Amniotic epithelial cell (primary cell): ENCODE results near the gene COPS4.
A peak's percentile ranks its signal among the peaks of the same experiment; 100 is the strongest.
"Not testable (repeated sequence)": the region's sequence is repeated elsewhere in the genome, so short reads cannot be mapped to it uniquely, and the experiment has no call there.

ENCODE experiments used
- DNase-seq: peaks from one replicate; pipeline ENCODE4 v3.0.0-alpha.2; 2010; ENCODE audit warnings: low read depth

Gene COPS4

DNA sequence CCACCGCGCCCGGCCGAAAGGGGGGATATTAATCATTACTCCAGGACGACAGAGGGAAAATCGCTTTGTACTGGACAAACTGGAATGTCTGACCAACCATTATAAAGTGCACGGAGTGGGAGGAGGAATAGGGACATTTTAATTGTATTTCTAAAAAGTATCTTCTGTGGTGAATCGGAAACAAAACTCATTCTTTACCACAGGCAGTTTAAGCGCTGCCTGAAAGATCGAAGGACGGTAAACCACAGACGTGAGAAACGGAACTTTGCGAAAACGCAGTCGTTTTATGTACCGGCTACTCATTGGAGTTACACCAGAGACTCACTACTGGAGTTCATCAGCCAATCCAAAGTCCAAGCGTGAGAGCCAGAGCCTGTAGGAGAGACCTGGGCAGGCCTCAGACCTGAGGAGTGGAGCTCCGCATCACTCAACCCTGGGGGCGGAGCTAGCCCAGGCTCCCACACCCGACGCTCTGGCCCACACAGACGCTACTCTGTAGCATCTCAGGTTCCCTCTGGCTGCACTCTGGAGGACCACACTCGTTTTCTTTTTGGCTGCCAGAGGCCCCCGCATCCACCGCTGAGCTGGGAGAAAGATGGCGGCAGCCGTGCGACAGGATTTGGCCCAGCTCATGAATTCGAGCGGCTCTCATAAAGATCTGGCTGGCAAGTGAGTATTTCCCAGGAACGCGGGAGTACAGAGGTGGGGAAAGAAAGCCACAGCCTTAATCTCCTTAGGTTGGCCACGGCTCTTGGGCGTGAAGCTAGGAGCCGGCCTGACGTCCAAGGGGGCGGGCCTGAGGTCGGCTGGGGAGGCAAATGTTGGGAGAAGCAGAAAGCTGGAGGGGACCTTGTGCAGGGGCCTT is at the start of gene COPS4:
TSS of gene COPS4 (plus strand) at position 554 of the 865 bp plus-strand sequence. CDS start at position 596, 42 bp downstream.
- DNase-seq, result peak; percentile 100

DNA sequence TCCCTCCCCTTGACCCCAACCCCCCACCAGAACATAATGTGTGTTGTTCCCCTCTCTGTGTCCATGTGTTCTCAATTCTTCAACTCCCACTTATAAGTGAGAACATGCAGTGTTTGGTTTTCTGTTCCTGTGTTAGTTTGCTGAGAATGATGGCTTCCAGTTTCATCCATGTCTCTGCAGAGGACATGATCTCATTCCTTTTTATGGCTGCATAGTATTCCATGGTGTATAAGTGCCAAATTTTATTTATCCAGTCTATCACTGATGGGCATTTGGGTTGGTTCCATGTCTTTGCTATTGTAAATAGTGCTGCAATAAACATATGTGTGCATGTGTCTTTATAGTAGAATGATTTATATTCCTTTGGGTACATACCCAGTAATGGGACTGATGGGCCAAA is 47.5 kb upstream of the COPS4 start:
- not testable (repeated sequence) for DNase-seq

DNA sequence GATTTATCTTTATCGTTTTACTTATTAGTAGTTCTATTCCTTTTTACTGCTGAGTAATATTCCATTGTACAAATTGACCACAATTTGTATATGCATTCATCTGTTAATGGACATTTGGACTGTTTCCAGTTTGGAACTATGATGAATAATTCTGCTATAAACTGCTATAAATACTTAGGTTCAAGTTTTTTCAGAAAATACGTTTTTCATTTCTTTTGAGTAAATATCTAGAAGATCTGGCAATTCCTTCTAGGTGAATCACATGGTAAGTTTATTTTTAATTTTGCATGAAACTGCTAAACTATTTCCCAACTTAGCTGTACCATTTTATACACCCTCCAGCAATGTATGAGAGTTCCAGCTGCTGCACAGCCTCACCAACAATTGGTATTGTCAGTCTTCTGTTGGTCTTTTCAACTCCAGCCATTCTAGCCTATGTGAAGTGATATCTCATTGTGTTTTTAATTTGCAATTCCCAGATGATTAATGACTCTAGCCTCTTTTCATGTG is 46.6 kb upstream of the COPS4 start:
- DNase-seq, result peak; percentile 58

DNA sequence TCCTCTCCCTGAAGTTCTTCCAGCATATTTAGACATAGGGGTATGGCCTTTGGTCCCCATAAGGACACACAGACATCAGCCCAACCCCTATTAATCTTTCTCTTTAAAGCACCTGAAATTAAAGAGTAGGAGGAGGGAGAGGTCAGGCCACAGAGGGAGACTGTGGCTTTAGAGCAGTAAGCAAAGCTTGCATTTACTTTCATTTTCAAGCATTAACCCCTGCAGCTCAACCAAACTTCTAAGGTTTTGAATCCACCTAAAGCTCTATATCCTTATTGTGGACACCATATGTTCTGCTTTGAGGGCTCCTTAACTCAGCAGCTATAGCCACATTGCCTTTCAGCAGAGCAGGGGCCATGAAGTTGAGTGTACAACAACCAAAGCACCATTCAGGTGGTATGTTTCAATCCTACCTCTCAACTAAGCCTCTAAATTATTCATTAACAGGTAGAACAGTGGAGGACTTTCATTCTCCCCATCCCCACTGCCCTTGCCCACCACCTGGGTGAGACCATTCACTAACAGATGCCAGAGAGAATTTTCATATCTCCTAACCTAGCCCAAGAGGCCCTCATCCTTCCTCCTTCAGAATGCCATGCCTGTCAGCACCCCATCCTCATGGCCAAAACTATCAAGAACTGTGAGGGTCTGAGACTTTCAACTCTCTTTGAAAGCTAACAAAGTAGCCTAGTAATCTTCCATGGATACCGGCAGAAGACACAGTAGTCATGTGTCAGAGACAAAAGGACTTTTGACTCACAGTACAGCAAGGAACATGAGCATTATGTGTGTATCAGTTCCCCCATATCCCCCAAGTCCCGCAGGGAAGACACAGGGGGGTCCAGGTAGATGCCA is 45.2 kb upstream of the COPS4 start:
- no peak for DNase-seq

DNA sequence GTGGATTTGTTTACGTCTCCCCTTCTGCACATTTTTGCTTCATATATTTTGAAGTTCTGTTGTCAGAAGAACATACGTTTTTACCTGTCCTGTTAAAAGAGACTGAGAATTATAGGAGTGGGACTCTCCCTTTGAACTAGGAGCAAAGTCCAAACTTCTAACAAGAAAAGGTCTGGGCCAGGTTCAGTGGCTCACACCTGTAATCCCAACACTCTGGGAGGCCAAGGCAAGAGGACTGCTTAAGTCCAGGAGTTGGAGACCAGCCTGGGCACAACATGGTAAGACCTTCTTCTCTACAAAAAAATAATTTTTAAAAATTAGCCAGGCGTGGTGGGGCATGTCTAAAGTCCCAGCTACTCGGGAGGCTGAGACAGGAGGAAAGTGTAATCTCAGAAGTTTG is 40.1 kb upstream of the COPS4 start:
- no peak for DNase-seq

DNA sequence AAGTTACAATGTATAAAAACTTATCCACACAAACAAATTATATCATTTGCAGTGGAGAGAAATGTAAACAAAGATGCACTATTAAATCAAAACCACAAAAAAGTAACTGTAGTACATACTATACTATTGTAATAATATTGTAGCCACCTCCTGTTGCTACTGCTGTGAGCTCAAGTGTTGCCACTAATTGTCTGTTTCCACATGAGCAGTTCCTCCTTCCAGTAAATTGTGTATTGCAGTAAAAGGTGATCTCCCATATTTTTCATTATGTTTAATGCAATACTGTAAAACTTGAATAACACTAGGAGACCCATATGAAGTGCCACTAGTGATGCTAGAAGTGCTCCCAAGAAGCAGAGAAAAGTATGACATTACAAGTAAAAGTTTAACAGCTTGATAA is 36.1 kb upstream of the COPS4 start:
- no peak for DNase-seq

DNA sequence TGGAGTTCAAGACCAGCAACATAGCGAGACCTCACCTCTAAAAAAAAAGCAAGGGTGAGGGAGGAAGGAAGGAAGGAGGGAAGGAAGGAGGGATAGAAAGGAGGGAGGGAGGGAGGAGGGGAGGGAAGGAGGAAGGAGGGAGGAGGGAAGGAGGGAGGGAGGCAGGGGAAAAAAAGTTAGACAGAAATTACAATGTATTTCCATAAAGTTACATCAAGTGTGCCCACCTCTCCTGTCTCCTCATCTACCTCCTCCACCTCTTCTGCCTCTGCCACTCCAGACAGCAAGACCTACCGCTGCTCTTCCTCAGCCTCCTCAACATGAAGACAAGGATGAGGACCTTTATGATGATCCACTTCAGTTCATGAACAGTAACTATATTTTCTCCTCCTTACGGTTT is 32.7 kb upstream of the COPS4 start:
- DNase-seq, result no peak

DNA sequence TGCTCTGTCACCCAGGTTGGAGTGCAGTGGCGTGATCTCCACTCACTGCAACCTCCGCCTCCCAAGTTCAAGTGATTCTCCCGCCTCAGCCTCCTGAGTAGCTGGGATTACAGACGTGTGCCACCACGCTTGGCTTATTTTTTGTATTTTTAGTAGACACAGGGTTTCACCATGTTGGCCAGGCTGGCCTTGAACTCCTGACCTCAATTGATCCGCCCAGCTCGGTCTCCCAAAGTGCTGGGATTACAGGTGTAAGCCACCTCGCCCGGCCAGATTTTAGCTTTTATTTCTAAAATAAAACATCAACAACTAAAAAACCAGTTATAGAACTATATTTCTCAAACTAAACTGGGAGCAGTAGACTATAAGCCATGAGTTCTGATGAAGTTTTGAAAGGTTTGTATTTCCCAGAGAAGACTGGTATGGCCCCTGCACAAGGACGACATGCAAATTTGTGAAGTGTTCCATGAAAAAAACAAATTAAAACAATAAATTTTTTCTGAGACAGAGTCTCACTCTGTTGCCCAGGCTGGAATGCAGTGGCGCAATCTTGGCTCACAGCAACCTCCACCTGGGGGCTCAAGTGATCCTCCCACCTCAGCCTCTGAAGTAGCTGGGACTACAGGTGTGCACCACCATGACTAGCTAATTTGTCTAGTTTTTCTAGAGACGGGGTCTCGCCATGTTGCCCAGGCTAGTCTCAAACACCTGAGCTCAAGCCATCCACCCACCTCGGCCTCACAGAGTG is 31.8 kb upstream of the COPS4 start:
- DNase-seq, result not testable (repeated sequence)

DNA sequence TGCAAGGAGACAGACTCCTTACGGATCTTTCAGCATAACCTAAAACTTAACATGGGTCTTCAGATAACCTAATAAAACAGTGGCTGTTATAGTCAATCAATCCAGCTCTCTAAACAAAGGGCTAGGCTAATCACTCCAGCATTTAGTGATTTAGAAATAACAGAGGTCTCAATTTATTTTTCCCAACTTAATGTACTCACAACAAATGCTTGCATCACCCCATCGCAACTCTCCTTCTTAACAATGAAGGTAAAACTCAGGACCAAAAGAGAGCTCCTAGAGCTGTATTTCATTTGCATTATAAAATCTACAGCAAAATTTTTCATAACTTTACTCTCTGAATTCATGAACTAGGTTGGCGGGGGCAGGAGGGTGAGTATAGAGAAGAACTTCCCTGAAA is 25.5 kb upstream of the COPS4 start:
- DNase-seq, result peak; percentile 48

DNA sequence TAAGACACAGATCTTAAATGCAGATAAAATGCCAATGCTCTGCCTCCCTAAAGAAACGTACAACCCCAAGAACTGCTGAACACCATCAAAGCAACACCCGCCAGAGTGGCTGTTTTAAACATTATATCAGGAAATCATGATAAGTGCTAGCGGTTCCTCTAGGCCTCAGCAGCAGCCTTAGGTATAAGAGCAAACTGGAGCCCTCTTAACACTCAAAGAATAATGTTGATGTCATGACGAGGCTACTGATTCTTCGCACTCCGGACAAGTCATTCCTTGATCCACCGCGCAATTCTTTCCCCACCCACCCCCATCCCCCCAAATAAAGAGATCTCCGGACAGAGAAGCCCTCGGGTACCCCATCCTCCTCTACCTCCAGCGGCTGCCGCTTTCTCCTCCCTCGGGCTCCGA is 24.9 kb upstream of the COPS4 start:
- DNase-seq, result peak; percentile 50

DNA sequence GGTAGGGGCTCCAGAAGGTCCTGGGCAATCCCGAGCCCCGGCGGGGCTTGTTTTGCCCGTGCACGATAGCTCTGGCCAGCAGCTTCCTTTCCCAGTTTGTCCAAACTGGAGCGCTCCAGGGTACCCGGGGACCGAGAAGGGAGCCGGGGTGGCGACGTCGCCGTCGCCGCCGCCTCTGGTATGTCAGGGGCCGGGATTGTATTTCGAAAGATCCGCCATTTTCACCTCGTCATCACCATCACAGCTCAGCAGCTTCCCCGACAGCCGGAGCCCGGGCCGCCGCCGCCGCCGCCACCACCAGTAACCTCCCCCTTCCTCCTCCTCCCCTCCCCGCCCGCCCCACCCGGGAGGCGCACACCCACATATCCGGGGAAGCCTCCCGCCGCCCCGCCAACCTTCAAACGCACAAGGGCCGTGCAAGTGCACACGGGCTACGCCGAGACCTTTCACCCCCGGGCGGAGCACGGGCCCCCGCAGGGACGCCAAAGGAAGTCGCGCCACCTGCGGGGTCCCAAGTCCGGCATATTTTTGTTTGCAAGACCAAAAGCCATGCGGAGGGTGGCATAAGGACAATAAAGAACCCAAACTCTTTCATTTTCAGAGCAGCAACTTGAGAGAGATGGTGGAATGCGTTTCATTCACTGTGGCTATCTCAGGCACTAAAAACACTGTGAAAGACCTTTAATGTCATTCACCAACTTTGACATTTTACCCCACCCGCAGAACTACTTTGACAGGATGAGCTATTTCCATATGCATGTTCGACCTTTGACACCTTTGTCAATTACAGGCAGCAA is 24.3 kb upstream of the COPS4 start, which contains the start of gene LIN54:
TSS of gene LIN54 (minus strand) at position 302 of the 797 bp plus-strand sequence. CDS start 25,979 bp downstream, outside the sequence.
- peak; percentile 65 for DNase-seq

DNA sequence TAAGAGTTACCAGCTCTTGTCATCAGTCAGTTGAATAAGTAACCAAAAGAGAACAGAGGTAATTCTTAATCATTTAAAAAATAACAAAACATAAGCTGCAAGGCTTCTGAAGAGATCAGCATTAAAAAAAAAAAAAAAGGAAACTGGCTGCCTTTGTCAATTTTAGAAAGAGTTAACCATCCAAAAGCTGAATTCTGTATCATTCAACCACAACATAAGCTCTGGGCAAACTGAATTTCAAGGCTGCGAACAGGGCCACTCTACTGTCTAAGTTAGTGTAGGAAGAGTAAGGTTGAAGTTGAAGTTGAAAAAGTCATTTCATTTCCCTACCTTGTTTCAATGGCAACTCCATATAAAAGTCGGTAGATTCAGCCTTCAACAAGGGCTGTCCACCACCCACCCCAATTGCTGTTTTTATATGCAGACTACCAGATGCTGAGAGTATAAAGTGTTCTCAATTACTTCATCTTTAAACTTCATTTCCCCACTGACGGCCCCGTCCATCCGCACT is 23.2 kb upstream of the COPS4 start:
- no peak for DNase-seq

DNA sequence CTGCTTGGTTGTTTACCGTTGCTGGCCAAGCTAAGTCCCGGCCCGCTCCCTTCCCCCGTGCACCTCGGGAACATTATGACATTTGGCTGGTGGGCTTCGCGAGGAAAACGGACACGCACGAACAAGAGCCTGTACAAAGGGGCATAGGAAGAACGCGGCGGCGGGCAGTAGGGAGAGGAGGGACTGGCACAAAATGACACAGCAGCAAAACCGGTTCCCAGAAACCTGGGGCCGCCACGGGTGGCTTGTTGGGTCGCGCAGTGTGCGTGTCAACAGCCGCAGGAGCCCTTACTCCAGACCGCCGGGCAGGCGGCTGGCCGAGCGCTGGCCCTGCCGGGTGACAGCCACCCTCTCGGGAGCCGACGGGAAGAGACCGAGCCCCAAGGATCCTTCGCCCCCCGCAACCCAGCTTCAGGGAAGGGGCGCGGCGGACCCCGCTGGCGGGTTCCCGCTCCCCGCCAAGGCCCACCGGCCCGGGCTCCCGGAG is 22.7 kb upstream of the COPS4 start:
- no peak for DNase-seq

DNA sequence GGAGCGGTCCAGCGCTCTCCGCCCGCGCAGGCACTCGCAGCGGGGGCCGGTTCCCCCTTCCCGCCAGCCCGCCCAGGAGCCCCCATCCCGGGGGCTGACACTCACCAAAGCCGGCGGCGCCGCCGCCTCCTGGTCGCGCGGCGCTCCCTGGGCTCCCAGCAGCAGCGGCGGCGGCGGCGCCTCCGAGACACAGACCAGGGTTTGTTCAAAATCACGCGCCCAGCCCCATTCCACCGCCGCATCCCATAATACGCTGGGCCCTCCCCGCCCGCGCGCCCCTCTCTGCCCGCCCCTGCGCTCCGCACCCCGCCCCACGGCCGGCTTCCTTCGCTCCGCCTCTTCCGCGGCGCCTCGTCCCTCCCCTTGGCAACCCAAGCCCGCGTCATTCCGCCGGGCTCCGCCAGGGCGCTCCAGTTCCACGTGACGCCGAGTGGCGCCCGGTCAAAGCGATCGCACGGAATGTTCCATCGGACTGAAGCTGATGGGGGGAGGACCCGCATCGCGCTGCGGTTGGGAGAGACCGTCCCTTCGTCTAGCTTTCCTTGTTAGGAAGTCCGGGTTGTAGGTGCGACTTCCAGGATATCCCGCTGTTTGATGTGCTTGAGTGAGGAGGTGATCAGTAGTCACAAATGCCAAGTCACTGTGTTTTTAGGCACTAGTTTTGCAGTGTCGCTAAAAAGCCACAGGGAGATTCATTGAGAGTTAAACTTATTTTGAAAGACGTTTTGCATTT is 22.1 kb upstream of the COPS4 start:
- DNase-seq, result peak; percentile 96

DNA sequence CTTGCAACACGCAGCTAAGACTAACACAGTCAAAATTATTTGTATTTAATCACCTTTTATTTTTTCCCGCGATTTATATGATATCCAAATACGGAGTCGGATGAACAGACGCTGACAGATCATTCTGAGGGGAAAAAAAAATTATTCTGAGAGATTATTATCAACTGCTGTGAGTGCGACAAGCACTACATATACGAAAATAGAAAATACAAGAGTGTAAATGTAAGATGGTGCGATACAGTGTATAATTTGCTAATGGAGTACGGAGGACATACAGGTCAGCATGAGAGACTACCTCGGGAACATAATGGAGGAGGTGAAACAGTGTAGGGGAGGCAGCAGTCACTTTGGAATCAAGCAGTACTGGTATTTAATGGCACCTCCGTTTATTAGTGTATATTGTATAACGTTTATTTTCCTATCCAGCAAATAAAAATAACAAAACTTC is 21.5 kb upstream of the COPS4 start:
- DNase-seq, result no peak

DNA sequence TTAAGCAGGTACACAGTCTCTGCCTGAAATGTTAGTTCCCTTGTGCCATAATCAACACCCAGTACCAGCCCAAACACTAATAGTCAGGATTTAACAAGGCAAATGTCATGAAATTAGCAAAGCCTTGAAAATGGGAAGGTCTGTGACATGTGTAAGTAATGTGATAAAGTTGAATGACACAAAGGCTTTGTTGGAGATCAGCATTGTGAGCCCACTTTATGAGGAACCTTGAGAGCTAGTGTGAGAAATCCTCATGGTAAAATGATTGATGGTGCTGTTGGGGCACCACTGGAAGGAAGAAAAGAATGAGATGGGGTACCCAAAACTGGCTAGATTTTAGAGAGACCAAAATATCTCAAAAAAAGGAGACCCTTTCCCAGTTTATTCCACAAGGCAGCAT is 21.1 kb upstream of the COPS4 start:
- DNase-seq, result no peak

DNA sequence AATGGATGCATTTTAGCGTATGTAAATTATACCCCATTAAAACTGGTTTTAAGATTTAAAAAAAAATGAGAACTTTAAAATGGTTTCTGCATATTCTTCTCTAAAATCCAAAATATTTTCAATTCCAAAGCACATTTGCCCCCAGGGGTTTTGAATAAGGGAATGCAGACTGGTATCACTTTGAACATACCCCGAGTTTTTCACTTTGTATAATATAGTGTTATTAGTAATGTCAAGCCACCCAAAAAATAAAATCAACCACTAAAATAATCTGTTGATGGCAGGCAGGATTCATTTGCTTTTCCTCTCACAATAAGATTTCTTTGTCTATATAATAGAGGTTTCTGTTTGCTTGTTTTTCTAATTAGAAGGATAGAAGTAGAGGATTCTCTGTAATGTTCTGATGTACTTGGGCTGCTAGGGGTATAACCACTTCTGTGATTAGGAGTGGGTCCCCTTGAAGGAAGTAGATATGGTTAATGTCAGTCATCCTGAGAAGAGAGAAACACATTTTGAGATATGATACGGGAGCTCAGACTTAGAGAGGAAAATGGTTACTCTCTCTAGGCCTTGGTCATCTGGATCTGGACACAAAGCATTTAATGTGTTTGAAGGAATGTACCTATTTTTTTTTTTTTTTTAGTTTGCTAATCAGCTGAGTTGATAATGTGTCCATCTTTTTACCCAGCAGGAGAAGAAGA is 15.0 kb upstream of the COPS4 start:
- no peak for DNase-seq

DNA sequence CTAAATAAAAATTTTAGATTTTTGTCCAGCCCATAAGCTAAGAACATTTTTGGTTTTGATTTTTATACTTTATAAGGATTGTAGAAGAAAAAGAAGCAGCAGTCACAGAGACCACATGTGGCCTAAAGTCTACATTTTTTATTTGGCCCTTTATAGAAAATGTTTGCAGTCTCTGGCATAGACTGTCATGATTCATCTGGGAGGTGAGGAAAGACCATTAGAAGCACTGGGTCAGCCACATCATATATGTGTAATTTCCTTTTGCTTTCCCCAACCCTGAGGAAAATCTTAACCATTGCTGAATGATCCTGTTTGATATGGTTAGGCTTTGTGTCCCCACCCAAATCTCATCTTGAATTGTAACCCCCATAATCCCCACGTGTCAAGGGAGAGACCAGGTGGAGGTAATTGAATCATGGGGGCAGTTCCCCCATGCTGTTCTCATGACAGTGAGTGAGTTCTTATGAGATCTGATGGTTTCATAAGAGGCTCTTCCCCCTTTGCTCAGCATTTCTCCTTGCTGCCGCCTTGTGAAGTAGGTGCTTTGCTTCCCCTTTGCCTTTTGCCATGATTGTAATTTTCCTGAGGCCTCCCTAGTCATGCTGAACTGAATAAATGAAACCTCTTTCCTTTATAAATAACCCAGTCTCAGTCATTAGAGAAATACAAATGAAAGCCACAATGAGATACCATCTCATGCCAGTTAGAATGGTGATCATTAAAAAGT is 12.1 kb upstream of the COPS4 start:
- no peak for DNase-seq

DNA sequence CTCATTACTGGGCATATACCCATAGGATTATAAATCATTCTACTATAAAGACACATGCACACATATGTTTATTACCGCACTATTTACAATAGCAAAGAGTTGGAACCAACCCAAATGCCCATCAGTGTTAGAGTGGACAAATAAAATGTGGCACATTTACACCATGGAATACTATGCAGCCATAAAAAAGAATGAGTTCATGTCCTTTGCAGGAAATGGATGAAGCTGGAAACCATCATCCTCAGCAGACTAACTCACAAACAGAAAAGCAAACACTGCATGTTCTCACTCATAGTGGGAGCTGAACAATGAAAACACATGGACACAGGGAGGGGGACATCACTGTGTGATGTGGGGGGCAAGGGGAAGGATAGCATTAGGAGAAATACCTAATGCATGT is 11.4 kb upstream of the COPS4 start:
- not testable (repeated sequence) for DNase-seq
